GM18511 (cell line): Measurements from ENCODE around the gene ANK2.
A peak's percentile ranks its signal among the peaks of the same experiment; 100 is the strongest.

Source experiments
- ATAC-seq: cut with Tn5 transposase; IDR thresholded peaks from one replicate; pipeline ENCODE4 v1.9.1; 2021; ENCODE audit warnings: mild to moderate bottlenecking, moderate library complexity; ENCODE audit not compliant: unreplicated experiment

Gene ANK2

GRCh38 chr4:113049421-113050370 is at the start of gene ANK2:
Gene ANK2 (plus strand): TSS chr4:113049653. CDS start chr4:113049729, 76 bp downstream.
- ATAC-seq: no peak

- no peak for ATAC-seq
These were observed 45.6 kb upstream of the ANK2 start for GRCh38 chr4:113003841-113004240.

GRCh38 chr4:113004655-113005054 is 44.8 kb upstream of the ANK2 start:
- no peak for ATAC-seq

GRCh38 chr4:113006632-113007031 is 42.8 kb upstream of the ANK2 start:
- ATAC-seq: no peak

GRCh38 chr4:113007151-113007550 is 42.3 kb upstream of the ANK2 start:
- no peak for ATAC-seq

GRCh38 chr4:113008135-113008534 is 41.3 kb upstream of the ANK2 start:
- no peak for ATAC-seq

GRCh38 chr4:113008716-113009115 is 40.7 kb upstream of the ANK2 start:
- ATAC-seq: no peak

- ATAC-seq: no peak
These were observed 40.0 kb upstream of the ANK2 start for GRCh38 chr4:113009461-113009860.

GRCh38 chr4:113012122-113012725 is 37.2 kb upstream of the ANK2 start:
- ATAC-seq: no peak

GRCh38 chr4:113012786-113013185 is 36.7 kb upstream of the ANK2 start:
- no peak for ATAC-seq

- ATAC-seq: no peak
These were observed 35.7 kb upstream of the ANK2 start for GRCh38 chr4:113013751-113014150.

- ATAC-seq: no peak
These were observed 33.1 kb upstream of the ANK2 start for GRCh38 chr4:113016377-113016776.

- no peak for ATAC-seq
These were observed 28.5 kb upstream of the ANK2 start for GRCh38 chr4:113020966-113021365.

- no peak for ATAC-seq
These were observed 25.1 kb upstream of the ANK2 start for GRCh38 chr4:113024388-113024787.

- no peak for ATAC-seq
These were observed 24.0 kb upstream of the ANK2 start for GRCh38 chr4:113025416-113025815.

- ATAC-seq: no peak
These were observed 22.9 kb upstream of the ANK2 start for GRCh38 chr4:113026556-113026955.

GRCh38 chr4:113028074-113028473 is 21.4 kb upstream of the ANK2 start:
- ATAC-seq: no peak

- ATAC-seq: no peak
These were observed 18.2 kb upstream of the ANK2 start for GRCh38 chr4:113031212-113031611.

- ATAC-seq: peak; percentile 74
These were observed 8.7 kb upstream of the ANK2 start for GRCh38 chr4:113040793-113041192.

GRCh38 chr4:113042502-113042901 is 7.0 kb upstream of the ANK2 start:
- ATAC-seq: no peak

GRCh38 chr4:113043591-113043990 is 5.9 kb upstream of the ANK2 start:
- no peak for ATAC-seq

- no peak for ATAC-seq
These were observed 910 bp downstream of the ANK2 start for GRCh38 chr4:113050371-113050755.
